ENCODE measurements around the gene ZFYVE26.

Gene ZFYVE26

GRCh38 chr14:67817750-67818438, 1.5 kb upstream of the ZFYVE26 start:
- in situ Hi-C loops (cut with HindIII; ENCODE audit: low sequenced_read_pairs): no loop called here

GRCh38 chr14:67815573-67816225, 691 bp downstream of the ZFYVE26 start:
- in situ Hi-C loops (cut with HindIII; ENCODE audit: low sequenced_read_pairs): no loop called here

GRCh38 chr14:67814821-67815220, 1.6 kb downstream of the ZFYVE26 start:
- in situ Hi-C loops (cut with HindIII; ENCODE audit: low sequenced_read_pairs): no loop called here

GRCh38 chr14:67806246-67806645, 10.1 kb downstream of the ZFYVE26 start:
- in situ Hi-C loops (cut with HindIII; ENCODE audit: low sequenced_read_pairs): no loop called here

- in situ Hi-C loops (cut with HindIII; ENCODE audit: low sequenced_read_pairs): no loop called here
Observed at GRCh38 chr14:67800743-67801142, 15.6 kb downstream of the ZFYVE26 start.

GRCh38 chr14:67798731-67799130, 17.7 kb downstream of the ZFYVE26 start:
- in situ Hi-C loops (cut with HindIII; ENCODE audit: low sequenced_read_pairs): no loop called here

- in situ Hi-C loops (cut with HindIII; ENCODE audit: low sequenced_read_pairs): no loop called here
Observed at GRCh38 chr14:67787673-67788072, 28.7 kb downstream of the ZFYVE26 start.

GRCh38 chr14:67785270-67786109, 30.9 kb downstream of the ZFYVE26 start:
- in situ Hi-C loops (cut with HindIII; ENCODE audit: low sequenced_read_pairs): no loop called here

GRCh38 chr14:67784244-67784823, 32.1 kb downstream of the ZFYVE26 start:
- in situ Hi-C loops (cut with HindIII; ENCODE audit: low sequenced_read_pairs): no loop called here

- in situ Hi-C loops (cut with HindIII; ENCODE audit: low sequenced_read_pairs): no loop called here
Observed at GRCh38 chr14:67782090-67782489, 34.3 kb downstream of the ZFYVE26 start.

- in situ Hi-C loops (cut with HindIII; ENCODE audit: low sequenced_read_pairs): no loop called here
Observed at GRCh38 chr14:67778792-67779191, 37.6 kb downstream of the ZFYVE26 start.

- in situ Hi-C loops (cut with HindIII; ENCODE audit: low sequenced_read_pairs): no loop called here
Observed at GRCh38 chr14:67776653-67777322, 39.6 kb downstream of the ZFYVE26 start.

- in situ Hi-C loops (cut with HindIII; ENCODE audit: low sequenced_read_pairs): no loop called here
Observed at GRCh38 chr14:67773844-67774377, 42.5 kb downstream of the ZFYVE26 start.

- in situ Hi-C loops (cut with HindIII; ENCODE audit: low sequenced_read_pairs): no loop called here
Observed at GRCh38 chr14:67768219-67768618, 48.2 kb downstream of the ZFYVE26 start.

- in situ Hi-C loops (cut with HindIII; ENCODE audit: low sequenced_read_pairs): no loop called here
Observed at GRCh38 chr14:67766035-67766680, 50.2 kb downstream of the ZFYVE26 start.

- in situ Hi-C loops (cut with HindIII; ENCODE audit: low sequenced_read_pairs): no loop called here
Observed at GRCh38 chr14:67765192-67765834, 51.1 kb downstream of the ZFYVE26 start.

- in situ Hi-C loops (cut with HindIII; ENCODE audit: low sequenced_read_pairs): no loop called here
Observed at GRCh38 chr14:67764496-67764895, 51.9 kb downstream of the ZFYVE26 start.

GRCh38 chr14:67763158-67763822, 53.1 kb downstream of the ZFYVE26 start:
- in situ Hi-C loops (cut with HindIII; ENCODE audit: low sequenced_read_pairs): no loop called here

- in situ Hi-C loops (cut with HindIII; ENCODE audit: low sequenced_read_pairs): no loop called here
Observed at GRCh38 chr14:67762051-67762450, 54.3 kb downstream of the ZFYVE26 start.
